Panc1 (cell line): Measurements from ENCODE around the gene HMGCS2. TPM values are rescaled to one million over a fixed set of nuclear protein-coding genes. Genes with fewer than 3 reads are reported as not detected.

Experiments
- ATAC-seq: fragments of 200-7000 bp; cut with Tn5 transposase; 2 replicates; pipeline ENCODE4 v1.9.1; 2020; ENCODE audit warnings: mild to moderate bottlenecking, moderate library complexity
- BruUV-seq: library from RNA; stranded (reverse); fragments of 400-500 nt; replicated peaks from 2 replicates; lab custom pipeline; 2021; lab: Mats Ljungman, UMichigan
- CTCF ChIA-PET: fragments of 300-600 bp; sonication (Branson Sonifier 250); formaldehyde crosslinking; loops from one replicate; lab custom pipeline; 2022; ENCODE audit warnings: antibody characterized with exemption; lab: Charles Lee
- POLR2A ChIA-PET: fragments of 300-600 bp; sonication (Branson Sonifier 250); formaldehyde crosslinking; loops from one replicate; lab custom pipeline; 2022; ENCODE audit warnings: antibody characterized with exemption; lab: Charles Lee
- DNase-seq: peaks from one replicate; pipeline ENCODE4 v3.0.0-alpha.2; 2010; ENCODE audit warnings: low read depth, low spot score
- H3K27ac ChIP-seq: 2 replicates; pipeline ENCODE4 v1.5.1; 2011; ENCODE audit warnings: mild to moderate bottlenecking, low read length, inconsistent platforms
- H3K27me3 ChIP-seq: fragments of 200-500 bp; sonication (Bioruptor generic); 2 replicates; pipeline ENCODE4 v1.6.0; 2014; ENCODE audit warnings: low read length, inconsistent platforms; ENCODE audit not compliant: control insufficient read depth, insufficient read depth
- H3K36me3 ChIP-seq: fragments of 200-500 bp; sonication (Bioruptor generic); 2 replicates; pipeline ENCODE4 v1.5.1; 2014; ENCODE audit warnings: inconsistent platforms, mild to moderate bottlenecking, low read length, moderate library complexity; ENCODE audit not compliant: control insufficient read depth, insufficient read depth
- H3K4me1 ChIP-seq: 2 replicates; pipeline ENCODE4 v1.5.1; 2011; ENCODE audit warnings: inconsistent platforms, mild to moderate bottlenecking, low read length, moderate library complexity; ENCODE audit not compliant: control insufficient read depth, insufficient read depth
- H3K4me3 ChIP-seq, 2 experiments: 2 replicates each; pipeline ENCODE4 v1.5.1; 2011 to 2012; ENCODE audit warnings: low read depth in 2 of 2, low read length in 2 of 2, mild to moderate bottlenecking in 2 of 2, inconsistent platforms in 1 of 2, moderate library complexity in 1 of 2
- H3K9me3 ChIP-seq: fragments of 200-500 bp; sonication (Bioruptor generic); 2 replicates; pipeline ENCODE4 v1.5.1; 2014; ENCODE audit warnings: low read depth, mild to moderate bottlenecking, inconsistent platforms, low read length, moderate library complexity; ENCODE audit not compliant: control insufficient read depth, insufficient read depth
- POLR2AphosphoS5 ChIP-seq: IDR thresholded peaks from 2 replicates; pipeline ENCODE4 v1.6.1; 2012; ENCODE audit warnings: mild to moderate bottlenecking, low read depth, low read length, moderate library complexity
- SIN3A ChIP-seq: IDR thresholded peaks from 2 replicates; pipeline ENCODE4 v1.6.1; 2012; ENCODE audit warnings: low read depth, mild to moderate bottlenecking, low read length, moderate library complexity, borderline replicate concordance; ENCODE audit not compliant: insufficient read depth
- TCF7L2 ChIP-seq: IDR thresholded peaks from 2 replicates; pipeline ENCODE4 v1.6.1; 2011; ENCODE audit warnings: mild to moderate bottlenecking, low read depth, low read length, inconsistent platforms
- in situ Hi-C: cut with HindIII; loops from 2 replicates; pipeline ENCODE4 v1.10.0; 2016; ENCODE audit warnings: low sequenced_read_pairs, low pct_unique_long_range_greater_than_20kb
- intact Hi-C: fragments of 100-400 bp; cut with micrococcal nuclease; formaldehyde crosslinking; loops from one replicate; pipeline ENCODE4 v1.10.0; 2022; ENCODE audit not compliant: unreplicated experiment
- total RNA-seq: library from RNA; stranded (reverse); gene quantifications from one replicate; pipeline ENCODE4 v1.2.1, GENCODE V29; 2021; ENCODE audit not compliant: unreplicated experiment
- TF ChIP-seq, protein P1 (sequence below): fragments of 450-650 bp; IDR thresholded peaks from 2 replicates; pipeline ENCODE4 v1.5.1; 2017; ENCODE audit warnings: mild to moderate bottlenecking
- TF ChIP-seq, protein P2 (sequence below), 2 experiments: IDR thresholded peaks; 2 replicates each; pipeline ENCODE4 v1.6.1; 2011 to 2012; ENCODE audit warnings: low read depth in 2 of 2, control low read depth in 1 of 2, low read length in 1 of 2, mild to moderate bottlenecking in 1 of 2, moderate library complexity in 1 of 2; ENCODE audit not compliant: insufficient read depth in 1 of 2

The HMGCS2 gene
- total RNA-seq, 1 experiment from 2014 or later: 0.33 TPM

DNA sequence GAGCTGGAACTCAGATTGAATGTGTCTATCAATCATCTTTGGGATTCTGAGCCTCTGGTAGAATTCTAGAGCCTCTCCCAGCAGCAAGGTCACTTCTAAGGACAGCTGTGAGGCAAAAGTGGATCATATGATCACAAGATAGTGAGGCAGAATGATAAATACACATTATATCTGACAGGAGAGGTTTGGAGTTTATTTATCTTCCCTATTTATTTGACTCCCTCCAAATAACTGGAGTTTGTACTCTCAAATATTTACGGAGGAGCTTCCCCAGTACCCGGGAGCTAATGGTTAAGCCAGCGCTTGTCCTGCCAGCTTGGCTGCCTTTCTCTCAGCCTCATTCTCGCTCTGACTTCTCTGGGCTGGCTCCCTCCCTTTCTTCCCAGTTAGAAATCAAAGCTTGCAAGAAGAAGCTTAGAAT, 2.3 kb downstream of the HMGCS2 start:
- H3K27me3 ChIP-seq: peaks cover 38% of the 10 kb centered on the region
- in situ Hi-C loops: no loop called here
- H3K27ac ChIP-seq: no peak overlapping the region
- POLR2A ChIA-PET: no interaction called here
- H3K4me1 ChIP-seq: no peaks in the 10 kb centered on the region
- intact Hi-C loops: no loop called here
- no peak overlapping the region for H3K4me3 ChIP-seq
- TF ChIP-seq, protein P1, sequence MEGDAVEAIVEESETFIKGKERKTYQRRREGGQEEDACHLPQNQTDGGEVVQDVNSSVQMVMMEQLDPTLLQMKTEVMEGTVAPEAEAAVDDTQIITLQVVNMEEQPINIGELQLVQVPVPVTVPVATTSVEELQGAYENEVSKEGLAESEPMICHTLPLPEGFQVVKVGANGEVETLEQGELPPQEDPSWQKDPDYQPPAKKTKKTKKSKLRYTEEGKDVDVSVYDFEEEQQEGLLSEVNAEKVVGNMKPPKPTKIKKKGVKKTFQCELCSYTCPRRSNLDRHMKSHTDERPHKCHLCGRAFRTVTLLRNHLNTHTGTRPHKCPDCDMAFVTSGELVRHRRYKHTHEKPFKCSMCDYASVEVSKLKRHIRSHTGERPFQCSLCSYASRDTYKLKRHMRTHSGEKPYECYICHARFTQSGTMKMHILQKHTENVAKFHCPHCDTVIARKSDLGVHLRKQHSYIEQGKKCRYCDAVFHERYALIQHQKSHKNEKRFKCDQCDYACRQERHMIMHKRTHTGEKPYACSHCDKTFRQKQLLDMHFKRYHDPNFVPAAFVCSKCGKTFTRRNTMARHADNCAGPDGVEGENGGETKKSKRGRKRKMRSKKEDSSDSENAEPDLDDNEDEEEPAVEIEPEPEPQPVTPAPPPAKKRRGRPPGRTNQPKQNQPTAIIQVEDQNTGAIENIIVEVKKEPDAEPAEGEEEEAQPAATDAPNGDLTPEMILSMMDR: no peak
- TF ChIP-seq SIN3A (no peak), TCF7L2 (no peak), POLR2AphosphoS5 (no peak)
- TF ChIP-seq, protein P2, sequence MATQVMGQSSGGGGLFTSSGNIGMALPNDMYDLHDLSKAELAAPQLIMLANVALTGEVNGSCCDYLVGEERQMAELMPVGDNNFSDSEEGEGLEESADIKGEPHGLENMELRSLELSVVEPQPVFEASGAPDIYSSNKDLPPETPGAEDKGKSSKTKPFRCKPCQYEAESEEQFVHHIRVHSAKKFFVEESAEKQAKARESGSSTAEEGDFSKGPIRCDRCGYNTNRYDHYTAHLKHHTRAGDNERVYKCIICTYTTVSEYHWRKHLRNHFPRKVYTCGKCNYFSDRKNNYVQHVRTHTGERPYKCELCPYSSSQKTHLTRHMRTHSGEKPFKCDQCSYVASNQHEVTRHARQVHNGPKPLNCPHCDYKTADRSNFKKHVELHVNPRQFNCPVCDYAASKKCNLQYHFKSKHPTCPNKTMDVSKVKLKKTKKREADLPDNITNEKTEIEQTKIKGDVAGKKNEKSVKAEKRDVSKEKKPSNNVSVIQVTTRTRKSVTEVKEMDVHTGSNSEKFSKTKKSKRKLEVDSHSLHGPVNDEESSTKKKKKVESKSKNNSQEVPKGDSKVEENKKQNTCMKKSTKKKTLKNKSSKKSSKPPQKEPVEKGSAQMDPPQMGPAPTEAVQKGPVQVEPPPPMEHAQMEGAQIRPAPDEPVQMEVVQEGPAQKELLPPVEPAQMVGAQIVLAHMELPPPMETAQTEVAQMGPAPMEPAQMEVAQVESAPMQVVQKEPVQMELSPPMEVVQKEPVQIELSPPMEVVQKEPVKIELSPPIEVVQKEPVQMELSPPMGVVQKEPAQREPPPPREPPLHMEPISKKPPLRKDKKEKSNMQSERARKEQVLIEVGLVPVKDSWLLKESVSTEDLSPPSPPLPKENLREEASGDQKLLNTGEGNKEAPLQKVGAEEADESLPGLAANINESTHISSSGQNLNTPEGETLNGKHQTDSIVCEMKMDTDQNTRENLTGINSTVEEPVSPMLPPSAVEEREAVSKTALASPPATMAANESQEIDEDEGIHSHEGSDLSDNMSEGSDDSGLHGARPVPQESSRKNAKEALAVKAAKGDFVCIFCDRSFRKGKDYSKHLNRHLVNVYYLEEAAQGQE (IDR thresholded peaks at IDR 0.05; ENCODE audit: insufficient read depth in 1 of 2, low read depth in 2 of 2, low read length in 1 of 2): no peak
- no peak for ATAC-seq
- CTCF ChIA-PET: no interaction called here
- H3K36me3 ChIP-seq: no peaks in the 10 kb centered on the region
- no TSS peak for BruUV-seq
- H3K9me3 ChIP-seq: no peaks in the 10 kb centered on the region
- DNase-seq: no peak

DNA sequence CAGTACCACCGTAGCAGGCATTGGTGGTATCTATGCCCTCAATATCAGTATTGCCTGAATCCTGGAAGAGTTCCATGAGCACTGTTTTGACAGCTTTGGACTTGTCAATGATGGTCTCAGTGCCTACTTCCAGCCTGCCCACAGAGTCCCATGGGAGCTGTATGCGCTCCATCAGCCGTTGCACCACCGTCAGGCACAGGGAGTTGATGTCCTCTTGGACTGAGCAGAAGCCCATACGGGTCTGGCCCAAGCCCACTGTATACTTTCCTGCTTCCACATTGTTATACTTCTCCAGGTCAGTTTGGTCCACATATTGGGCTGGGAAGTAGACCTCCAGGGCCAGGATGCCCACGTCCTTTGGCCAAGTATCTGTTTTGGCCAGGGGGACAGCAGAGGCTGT, 4.5 kb downstream of the HMGCS2 start:
- ChIA-PET CTCF (interaction anchor here (1.1 kb wide), 1 partner anchor 90 kb away, joined by 3 read pairs; no protein-coding TSS in a partner anchor), POLR2A (no interaction called here)
- in situ Hi-C loops (no loop called here), intact Hi-C loops (no loop called here)
- ATAC-seq (no peak), DNase-seq (no peak)
- BruUV-seq: no TSS peak
- H3K9me3 ChIP-seq: no peaks in the 10 kb centered on the region
- H3K36me3 ChIP-seq: no peaks in the 10 kb centered on the region
- H3K4me1 ChIP-seq: no peaks in the 10 kb centered on the region
- no peak overlapping the region for H3K4me3 ChIP-seq
- H3K27me3 ChIP-seq: peaks cover 27% of the 10 kb centered on the region
- TF ChIP-seq TCF7L2 (no peak), POLR2AphosphoS5 (no peak), SIN3A (no peak)
- TF ChIP-seq, protein P1: no peak
- TF ChIP-seq, protein P2 (IDR thresholded peaks at IDR 0.05; ENCODE audit: insufficient read depth in 1 of 2, low read depth in 2 of 2, low read length in 1 of 2): no peak
- no peak overlapping the region for H3K27ac ChIP-seq
